GM18909 (cell line): ENCODE measurements around the gene ERFL.
A peak's percentile ranks its signal among the peaks of the same experiment; 100 is the strongest.

Source experiments
- ATAC-seq: cut with Tn5 transposase; IDR thresholded peaks from one replicate; pipeline ENCODE4 v1.9.1; 2021; ENCODE audit warnings: mild to moderate bottlenecking; ENCODE audit not compliant: unreplicated experiment, poor library complexity

The ERFL gene

DNA sequence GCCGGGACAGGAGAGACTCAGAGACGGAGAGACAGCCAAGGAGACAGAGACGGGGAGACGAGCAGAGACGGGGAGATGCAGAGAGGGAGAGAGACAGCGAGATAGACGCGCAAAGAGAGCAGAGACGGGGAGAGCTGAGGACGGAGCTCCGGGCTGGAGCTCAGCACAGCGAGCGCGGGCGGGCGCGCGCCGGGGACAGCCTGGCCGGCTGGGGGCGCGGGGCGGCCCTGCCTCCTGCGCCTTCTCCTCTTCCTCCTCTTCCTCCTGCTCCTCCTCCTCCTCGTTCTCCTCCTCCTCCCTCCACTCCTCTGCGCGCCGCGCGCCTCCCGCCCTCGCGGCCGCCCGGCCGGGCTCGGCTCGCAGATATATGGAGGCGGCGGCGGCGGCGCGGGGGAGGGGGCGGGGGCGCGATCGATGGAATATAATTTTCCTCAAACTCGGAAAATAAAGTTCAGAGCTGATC is at the start of gene ERFL:
Gene ERFL (minus strand): TSS at position 229 of the 463 bp plus-strand sequence. CDS start 15,530 bp downstream, outside the sequence.
- no peak for ATAC-seq

DNA sequence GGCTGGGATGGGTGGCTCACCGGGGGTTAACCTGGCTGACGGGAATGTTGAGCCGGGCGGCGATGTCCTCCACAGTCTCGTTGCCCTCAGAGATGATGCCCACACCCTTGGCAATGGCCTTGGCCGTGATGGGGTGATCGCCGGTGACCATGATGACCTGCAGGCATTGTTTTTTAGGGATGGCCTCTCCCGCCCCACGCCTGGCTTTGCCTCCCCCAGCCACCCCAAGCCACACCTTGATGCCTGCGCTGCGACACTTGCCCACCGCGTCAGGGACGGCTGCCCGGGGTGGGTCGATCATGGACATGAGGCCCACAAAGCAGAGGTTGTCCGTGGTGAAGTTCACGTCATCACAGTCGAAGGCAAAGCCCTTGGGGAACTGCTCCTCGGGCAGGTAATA is 49.7 kb upstream of the ERFL start:
- no peak for ATAC-seq

DNA sequence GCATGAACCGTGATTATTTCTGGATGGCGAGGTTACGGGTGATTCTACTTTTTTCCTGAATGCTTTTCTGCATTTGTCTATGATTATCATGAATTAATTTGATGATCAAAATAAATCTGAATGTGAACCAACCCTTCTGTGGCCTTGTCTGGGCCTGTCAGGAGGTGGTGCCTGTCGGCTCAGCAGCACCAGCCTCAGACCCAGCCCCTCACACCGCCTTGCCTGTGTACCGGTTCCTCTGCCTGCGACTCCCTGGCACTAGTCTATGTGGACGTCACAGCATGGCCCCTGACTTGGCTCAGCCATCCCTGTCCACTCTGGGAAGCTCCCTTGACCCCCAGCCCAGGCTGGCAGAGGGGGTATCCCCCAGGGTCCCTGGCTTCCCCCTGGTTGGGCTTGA is 46.4 kb upstream of the ERFL start:
- no peak for ATAC-seq

DNA sequence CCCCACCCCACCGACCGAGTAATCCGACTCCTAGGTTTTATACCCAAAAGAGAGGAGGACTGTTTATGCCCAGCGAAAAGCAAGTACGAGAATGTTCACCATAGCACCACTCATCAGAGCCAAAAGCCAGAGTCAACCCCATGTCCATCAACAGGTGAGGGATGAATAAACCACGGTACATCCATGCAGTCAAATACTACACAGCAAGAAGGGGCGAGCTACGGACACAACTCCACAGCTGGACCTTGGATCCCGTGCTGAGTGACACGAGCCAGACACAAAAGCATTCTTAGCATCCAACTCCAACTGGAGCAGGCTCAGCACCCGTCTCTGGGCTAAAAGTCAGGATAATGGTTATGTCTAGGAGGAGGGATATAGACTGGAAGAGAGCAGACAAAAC is 43.1 kb upstream of the ERFL start:
- no peak for ATAC-seq

DNA sequence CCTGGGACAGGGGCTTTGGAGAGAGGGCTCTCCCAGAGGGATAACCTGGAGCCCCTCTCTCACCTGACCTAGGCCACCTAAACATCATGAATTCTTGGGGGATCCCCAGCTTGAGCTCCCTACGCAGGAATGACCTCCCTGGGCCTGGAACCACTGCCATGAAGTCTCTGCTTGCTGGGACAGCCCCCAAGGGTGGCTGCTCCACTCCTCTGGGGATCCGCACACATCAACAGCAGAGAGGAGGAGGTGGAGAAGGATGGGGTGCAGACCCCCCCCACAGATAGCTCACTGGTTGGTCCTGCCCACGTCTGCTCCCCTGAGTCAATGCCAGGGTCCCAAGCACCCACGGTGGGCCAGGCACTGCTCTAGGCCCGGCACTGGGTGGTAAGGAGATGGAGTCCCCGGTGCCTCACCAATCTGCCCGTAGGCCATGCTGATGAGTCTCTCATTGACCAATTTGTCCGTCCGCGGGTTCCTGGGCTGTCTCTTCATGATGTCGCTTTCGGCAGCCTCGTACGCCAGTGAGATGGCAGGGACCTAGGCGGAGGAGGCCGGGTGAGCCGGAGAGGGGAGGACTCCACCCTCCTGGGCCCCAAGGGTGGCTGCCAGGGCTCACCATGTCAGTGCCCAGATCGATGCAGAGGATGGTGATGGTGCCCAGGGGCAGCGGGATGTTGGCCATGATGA is 41.7 kb upstream of the ERFL start:
- no peak for ATAC-seq

DNA sequence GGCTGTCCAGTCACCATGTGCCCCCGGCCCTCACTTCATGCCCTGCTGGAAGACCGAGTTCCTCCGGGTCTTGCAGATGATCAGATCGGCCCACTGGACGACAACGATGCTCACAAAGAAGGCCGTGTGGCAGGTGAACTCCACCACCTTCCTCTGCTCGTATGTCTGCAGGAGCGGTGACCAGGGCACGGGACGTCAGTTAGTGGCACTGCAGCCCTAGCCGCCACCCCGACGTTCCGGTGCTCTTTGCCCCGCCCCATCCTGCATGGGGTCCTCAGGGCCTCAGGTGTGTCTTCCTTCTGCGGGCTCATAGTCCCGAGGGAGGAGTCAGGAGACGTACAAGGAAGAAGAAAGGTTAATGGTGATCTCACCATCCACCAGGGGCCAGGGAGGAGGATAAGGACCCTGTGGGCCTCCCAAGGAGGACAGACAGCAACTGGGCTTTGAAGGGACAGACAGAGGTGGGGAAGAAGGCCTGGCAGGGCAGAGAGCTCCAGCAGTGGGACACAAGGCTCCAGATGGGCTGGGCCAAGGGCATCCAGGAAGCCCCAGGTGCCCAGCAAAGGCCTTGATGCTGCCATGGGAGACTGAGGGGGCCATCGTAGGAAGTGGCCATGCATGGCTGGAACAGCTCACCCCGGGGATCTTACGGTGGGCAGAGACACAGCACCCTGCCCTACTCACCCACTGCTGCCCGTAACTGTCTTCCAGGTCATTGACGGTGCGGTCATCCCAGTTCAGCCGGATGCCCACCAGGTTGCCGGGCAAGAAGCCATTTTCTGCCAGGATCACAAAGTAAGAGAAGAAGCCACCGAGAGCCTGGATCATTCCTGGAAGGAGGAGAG is 40.7 kb upstream of the ERFL start:
- no peak for ATAC-seq

DNA sequence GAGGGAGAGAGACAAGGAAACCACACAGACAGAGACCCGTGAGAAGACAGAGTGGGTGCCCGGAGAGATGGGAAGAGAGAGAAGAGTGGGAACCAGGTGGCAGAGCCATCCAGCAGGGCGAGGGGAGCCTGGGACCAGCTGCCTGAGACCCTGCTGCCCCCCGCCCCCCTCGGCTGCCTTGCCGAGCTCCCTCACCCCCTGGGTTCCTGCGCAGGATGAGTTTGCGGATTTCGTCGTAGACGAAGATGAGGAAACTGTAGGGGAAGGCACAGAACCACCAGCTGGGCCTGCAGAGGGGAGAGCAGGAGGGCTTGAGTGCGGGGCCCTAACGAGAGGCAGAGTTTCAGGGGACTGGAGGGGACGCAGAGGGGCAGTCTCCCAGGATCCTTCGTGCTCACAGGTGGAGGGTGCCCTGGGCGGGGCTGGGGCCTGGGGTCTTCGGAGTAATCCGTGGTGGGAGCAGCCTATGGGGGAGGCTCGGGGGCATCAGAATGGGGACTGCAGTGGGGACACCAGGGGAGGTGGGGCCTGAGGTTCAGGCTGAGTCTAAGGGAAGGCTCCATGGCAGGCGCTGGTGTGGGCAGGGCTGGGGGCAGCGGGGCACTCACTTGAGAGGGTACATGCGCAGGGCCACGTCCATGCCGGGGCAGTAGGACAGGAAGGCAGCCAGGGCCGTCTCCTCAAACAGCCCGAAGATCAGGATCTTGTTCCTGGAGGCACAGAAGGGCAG is 39.0 kb upstream of the ERFL start:
- ATAC-seq = no peak

DNA sequence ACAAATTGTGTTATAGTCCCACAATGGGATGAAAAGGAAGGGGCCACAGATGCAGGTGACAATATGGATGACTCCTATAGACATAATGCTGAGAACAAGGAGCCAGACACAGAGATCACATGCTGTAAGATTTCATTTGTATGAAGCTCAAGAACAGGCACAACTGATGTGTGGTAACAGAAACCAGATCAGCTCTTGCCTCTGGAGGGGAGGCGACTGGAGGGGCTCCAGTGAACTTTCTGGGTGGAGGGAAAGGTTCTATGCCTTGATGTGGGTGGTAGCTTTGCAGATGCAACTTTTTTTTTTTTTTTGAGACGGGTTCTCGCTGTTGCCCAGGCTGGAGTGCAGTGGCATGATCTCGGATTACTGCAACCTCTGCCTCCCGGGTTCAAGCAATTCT is 36.9 kb upstream of the ERFL start:
- no peak for ATAC-seq

DNA sequence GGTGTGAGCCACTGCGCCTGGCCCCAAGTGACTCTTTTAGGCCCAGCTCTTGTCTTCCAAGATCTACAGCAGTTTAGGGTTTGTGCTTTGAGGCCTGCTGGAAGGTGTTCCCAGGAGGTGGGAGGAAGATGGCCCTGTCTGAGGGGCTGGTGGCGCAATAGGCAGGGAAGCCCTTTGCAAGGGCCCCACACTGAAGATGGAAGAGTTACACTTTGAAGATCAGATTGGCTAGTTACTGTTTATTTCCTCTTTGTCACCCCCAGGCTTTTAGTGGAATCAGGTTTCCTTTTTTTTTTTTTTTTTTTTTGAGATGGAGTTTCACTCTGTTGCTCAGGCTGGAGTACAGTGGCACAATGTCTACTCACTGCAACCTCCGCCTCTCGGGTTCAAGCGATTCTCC is 32.7 kb upstream of the ERFL start:
- no peak for ATAC-seq

DNA sequence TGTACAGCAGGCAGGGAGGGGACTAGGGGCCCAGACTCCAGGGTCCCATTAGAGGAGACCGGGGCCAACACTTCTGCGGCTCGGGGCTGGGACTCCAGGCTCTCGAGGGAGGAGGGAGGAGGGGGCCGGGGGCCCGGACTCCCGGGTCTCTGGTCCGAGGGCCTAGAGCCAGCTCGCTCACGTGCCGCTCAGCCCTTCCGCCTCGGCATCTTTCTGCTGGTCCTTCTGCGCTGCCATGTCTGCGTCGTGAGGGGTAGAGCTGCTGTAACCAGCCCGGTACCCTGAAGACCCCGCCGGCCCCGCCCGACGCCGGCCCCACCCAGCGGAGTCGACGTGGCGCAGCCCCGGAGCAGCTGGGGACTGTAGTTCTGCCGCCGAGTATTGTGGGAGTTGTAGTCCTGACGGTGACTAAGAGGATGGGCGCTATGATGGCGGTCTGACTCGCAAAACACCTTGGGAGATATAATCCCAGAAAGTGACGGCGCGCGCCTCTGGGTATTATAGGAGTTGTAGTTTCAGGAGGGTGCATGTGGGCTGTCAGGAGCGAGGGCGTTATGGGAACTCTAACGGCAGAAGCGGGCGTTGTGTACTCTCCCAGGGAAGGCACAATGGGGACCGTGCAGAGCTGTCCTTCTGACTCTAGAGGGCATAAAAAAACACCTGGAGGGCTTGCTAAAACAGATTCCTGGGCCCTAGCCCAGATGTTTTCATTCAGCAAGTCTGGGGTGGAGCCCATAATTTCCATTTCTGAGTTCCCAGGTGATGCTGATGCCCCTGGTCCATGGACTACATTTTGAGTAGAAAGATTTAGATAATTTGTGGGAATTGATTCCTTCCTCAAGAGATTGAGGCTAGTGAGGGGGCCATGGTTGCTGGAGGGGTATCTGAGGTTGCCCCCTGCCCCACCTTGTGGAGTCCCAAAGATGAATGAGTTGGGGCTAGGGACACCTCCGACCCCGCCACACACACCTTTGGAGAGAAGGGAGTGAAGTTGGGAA is 31.1 kb upstream of the ERFL start, which contains the start of gene RABAC1:
Gene RABAC1 (minus strand): TSS at position 266 of the 998 bp plus-strand sequence. CDS start 29 bp downstream, at position 237.
- peak; percentile 82 for ATAC-seq

DNA sequence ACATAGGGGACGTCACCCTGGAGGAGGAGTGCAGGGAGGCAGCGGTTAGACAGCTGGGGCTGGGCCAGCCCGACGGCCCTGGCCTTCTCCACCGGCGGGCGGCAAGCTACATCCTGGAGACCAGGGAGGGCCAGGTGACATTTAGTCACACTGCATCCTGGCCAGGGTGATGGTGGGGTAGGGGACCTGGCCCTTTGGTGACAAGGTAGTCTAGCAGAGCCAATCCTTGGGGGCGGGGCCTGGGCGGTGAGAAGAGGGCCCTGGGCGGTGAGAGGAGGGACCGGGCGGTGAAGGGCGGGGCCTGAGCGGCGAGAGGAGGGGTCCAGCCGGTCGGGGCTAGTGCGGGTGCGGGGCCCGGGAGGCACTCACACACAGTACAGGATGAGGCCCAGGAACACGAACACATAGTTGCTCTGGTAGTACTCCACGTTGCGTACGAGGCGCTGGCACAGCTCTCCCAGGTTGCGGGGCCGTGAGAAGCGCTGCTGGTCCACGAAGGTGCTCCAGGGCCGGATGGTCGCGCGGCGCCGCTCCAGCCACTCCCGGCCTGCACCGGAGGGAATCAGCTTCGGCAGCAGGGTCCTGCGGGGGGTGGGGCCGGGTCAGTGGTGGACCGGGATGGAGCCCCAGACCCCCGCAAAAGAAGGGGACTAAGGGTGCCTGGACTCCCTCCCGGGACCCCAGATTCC is 30.3 kb upstream of the ERFL start:
- peak; percentile 47 for ATAC-seq

DNA sequence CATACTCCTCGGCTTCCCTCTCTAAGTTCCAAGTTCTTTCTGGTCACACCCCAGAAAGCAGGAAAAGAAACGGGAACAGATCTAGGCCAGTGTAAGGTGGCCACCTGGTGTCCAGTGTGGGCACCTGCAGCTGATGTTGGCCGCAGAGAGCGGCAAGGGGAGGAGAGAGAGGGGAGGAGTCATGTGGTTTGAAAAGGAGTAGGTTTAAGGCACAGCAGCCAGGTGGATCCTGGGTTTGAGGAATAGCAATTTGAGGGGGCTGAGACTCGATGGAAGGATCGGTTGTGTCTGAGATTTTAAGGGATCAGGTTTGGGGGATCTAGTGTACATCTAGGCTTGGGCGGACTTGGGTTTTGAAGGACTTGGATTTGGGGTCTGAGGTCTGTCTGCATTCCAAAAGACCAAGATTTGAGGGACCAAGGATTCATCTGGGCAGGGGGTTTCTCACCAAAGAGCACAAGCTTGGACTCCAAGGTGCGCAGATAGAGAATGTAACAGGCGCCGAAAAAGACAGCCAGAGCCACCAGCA is 29.7 kb upstream of the ERFL start:
- ATAC-seq = peak; percentile 38

DNA sequence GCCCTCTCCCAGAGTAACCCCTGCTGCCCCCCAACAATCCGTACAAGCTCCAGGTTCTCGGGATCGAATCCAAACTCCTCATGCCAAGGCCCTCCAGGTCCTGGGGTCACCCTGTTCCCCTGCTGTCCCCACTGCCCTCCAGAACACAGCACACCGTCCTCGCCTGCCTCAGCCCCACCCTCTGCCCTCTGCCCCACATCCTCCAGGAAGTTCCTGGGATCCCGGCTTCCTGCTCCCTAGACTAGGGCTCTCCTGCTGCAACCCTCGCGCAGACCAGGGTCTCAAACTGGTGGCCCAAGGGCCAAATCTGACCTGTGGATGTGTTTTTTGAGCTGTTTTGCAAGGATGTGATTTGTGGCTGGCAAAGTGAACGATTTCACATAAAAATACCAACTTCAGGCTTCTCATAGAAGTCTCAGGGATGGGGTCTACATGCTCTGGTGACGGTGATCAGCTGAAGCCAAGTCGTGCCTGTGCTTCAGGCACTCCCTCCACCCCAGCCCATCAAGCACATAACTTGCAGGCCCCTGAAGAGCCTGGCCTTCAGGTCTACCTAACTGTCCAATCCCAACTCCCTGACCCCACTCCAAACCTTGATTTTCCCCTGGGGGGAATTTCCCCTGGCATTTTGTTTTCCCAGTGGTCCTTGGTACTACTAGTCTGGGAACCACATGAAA is 29.1 kb upstream of the ERFL start:
- ATAC-seq = no peak

DNA sequence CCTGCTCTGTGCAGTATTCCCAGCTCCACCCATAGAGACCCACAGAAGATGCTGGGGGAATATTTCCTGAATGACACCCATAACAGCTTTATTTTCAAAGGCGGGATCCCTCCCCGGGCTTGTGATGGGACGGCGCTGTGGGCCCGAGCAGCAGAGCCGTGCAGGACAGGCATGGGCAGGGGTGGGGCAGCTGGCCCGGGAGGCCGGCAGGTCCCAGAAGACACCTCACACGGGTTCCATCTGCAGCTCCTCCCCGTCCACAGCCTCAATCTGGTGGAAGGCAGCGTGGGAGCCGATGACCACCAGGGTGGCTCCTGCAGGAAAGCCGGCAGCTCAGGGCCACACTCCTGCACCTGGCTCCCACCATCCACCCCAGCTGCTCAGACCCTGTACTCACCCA is 28.4 kb upstream of the ERFL start:
- ATAC-seq = no peak

DNA sequence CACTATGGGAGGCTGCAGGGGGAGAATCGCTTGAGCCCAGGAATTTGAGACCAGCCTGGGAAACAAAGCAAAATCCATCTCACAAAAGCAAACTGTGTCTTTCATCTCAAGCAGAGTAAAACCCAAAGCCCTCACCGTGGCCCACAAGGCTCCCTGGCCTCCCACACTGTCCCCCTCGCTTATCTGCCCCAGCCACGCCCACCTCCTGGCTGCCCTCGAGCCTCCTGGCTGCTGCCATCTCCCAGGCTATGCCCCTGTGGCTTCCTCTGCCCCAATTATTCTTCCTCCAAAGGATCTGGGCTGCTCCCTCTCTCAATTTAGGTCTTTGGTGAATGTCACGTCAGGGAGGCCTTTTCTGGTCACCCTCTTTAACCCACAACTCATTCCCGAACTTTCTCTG is 27.3 kb upstream of the ERFL start:
- no peak for ATAC-seq

DNA sequence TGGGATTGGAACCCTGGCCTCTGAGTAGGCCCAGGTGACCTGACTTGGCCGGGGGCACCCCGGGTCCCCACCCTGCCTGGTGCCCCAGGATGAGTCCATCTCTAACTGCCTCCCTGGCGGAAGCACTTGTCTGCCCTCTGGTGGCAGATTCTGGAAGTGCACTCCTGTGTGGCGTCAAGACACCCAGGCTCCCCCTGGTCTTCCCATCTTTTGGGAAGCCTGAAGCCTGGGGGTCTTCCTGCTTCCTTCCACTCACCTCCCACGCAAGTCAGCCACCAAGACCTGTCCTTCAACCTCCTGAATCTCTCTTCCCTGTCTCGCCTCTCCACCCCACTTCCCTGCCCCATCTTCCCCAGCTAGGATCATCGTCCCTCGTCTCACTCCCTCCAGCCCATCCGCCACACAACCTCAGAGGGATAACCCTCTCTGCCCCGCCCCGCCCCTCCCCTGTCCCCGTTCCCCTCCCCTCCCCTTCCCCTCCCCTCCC is 23.5 kb upstream of the ERFL start:
- no peak for ATAC-seq

DNA sequence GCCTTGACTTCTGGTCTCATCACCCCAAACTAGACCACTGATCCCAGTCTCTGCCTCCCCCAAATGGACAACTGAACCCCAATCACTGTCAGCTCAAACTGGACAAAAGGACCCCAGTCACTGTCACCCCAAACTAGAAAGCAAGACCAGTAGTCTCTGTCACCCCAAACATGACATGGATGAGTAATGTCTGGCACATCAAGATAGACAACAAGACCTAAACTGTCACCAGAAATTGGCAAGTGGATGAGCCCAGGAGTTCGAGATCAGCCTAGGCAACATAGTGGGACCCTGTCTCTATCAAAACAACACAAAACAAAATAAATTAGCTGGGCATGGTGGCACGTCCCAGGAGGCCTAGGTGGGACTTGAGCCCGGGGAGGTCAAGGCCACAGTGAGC is 18.8 kb upstream of the ERFL start:
- ATAC-seq = no peak

DNA sequence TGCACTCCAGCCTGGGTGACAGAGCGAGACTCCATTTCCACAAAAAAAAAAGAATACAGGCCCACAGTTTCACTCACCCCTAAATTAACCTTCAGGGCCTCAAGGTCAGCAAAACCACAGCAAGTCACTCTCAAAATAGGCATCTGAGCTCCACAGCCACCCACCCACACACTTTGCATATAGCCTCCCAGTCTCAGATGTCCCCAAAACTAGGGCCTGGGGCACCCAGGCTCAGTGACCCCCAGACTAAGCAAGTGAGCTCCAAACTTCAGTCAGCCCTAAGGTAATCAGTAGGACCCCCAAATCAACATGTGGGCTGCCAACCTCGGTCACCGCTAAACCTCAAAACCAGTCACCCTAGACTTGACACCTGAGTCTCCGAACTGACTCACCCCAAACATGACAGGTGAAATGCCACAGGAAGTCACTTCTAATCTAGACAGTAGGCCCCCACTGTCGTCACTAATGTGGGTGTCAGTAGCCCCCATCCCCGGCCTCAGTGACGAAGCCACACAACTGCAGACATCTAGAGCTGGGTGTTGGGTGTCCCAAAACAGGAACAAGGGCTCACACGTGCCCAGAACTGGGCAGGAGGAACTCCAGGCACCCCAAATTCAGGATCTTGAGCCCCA is 17.0 kb upstream of the ERFL start:
- ATAC-seq = peak; percentile 82
